Ammon's horn (tissue), 1 donor: ENCODE measurements around the gene LIMS1.
"Not testable (repeated sequence)": the region's sequence is repeated elsewhere in the genome, so short reads cannot be mapped to it uniquely, and the experiment has no call there.

Experiments used
- DNase-seq: peaks from one replicate; pipeline ENCODE4 v3.0.0-alpha.2; 2016; ENCODE audit warnings: low spot score

The LIMS1 gene

GRCh38 chr2:108533832-108534583, at the start of gene LIMS1:
TSS of gene LIMS1 (plus strand) at chr2:108534470. CDS start at chr2:108534563, 93 bp downstream.
- peak; percentile 88 for DNase-seq

- DNase-seq, result no peak
Measured at GRCh38 chr2:108485253-108485652, 49.0 kb upstream of the LIMS1 start.

GRCh38 chr2:108490506-108491122, 43.7 kb upstream of the LIMS1 start:
- DNase-seq, result no peak

- no peak for DNase-seq
Measured at GRCh38 chr2:108491848-108492247, 42.4 kb upstream of the LIMS1 start.

GRCh38 chr2:108492364-108492763, 41.9 kb upstream of the LIMS1 start:
- DNase-seq, result no peak

- not testable (repeated sequence) for DNase-seq
Measured at GRCh38 chr2:108496167-108496566, 38.1 kb upstream of the LIMS1 start.

GRCh38 chr2:108507620-108508019, 26.6 kb upstream of the LIMS1 start:
- not testable (repeated sequence) for DNase-seq

- not testable (repeated sequence) for DNase-seq
Measured at GRCh38 chr2:108512431-108512830, 21.8 kb upstream of the LIMS1 start.

GRCh38 chr2:108514478-108514877, 19.8 kb upstream of the LIMS1 start:
- DNase-seq, result not testable (repeated sequence)

- not testable (repeated sequence) for DNase-seq
Measured at GRCh38 chr2:108524688-108525087, 9.6 kb upstream of the LIMS1 start.

GRCh38 chr2:108525258-108525657, 9.0 kb upstream of the LIMS1 start:
- DNase-seq, result not testable (repeated sequence)

- no peak for DNase-seq
Measured at GRCh38 chr2:108531674-108532055, 2.6 kb upstream of the LIMS1 start.

GRCh38 chr2:108534584-108535356, 500 bp downstream of the LIMS1 start:
- peak; percentile 43 for DNase-seq

- peak; percentile 22 for DNase-seq
Measured at GRCh38 chr2:108535357-108535631, 1.0 kb downstream of the LIMS1 start.

- no peak for DNase-seq
Measured at GRCh38 chr2:108536133-108536780, 2.0 kb downstream of the LIMS1 start.

GRCh38 chr2:108536911-108537310, 2.6 kb downstream of the LIMS1 start:
- DNase-seq, result no peak

GRCh38 chr2:108538000-108538625, 3.8 kb downstream of the LIMS1 start:
- no peak for DNase-seq

GRCh38 chr2:108541451-108541850, 7.2 kb downstream of the LIMS1 start:
- DNase-seq, result no peak

- DNase-seq, result no peak
Measured at GRCh38 chr2:108542071-108542470, 7.8 kb downstream of the LIMS1 start.

- DNase-seq, result no peak
Measured at GRCh38 chr2:108547606-108548005, 13.3 kb downstream of the LIMS1 start.

GRCh38 chr2:108548208-108549003, 14.1 kb downstream of the LIMS1 start:
- no peak for DNase-seq
